LNCaP clone FGC (cell line): ENCODE results near the gene B4GAT1.

ENCODE experiments used
- DNase-seq: peaks from one replicate; pipeline ENCODE4 v3.0.0-alpha.2; 2011; ENCODE audit warnings: low read depth
- H3K4me3 ChIP-seq: 2 replicates; pipeline ENCODE4 v1.5.1; 2011; ENCODE audit warnings: mild to moderate bottlenecking, low read depth, low read length, control low read depth
- TF ChIP-seq, protein P1 (sequence below): IDR thresholded peaks from 2 replicates; pipeline ENCODE4 v1.5.1; 2012; ENCODE audit warnings: mild to moderate bottlenecking; ENCODE audit not compliant: control insufficient read depth, insufficient read depth; ENCODE audit errors: extremely low read depth

Gene B4GAT1

GRCh38 chr11:66365711-66366619, 18.5 kb upstream of the B4GAT1 start:
- H3K4me3 ChIP-seq, result no peak overlapping the region
- no peak for DNase-seq
- TF ChIP-seq, protein P1, sequence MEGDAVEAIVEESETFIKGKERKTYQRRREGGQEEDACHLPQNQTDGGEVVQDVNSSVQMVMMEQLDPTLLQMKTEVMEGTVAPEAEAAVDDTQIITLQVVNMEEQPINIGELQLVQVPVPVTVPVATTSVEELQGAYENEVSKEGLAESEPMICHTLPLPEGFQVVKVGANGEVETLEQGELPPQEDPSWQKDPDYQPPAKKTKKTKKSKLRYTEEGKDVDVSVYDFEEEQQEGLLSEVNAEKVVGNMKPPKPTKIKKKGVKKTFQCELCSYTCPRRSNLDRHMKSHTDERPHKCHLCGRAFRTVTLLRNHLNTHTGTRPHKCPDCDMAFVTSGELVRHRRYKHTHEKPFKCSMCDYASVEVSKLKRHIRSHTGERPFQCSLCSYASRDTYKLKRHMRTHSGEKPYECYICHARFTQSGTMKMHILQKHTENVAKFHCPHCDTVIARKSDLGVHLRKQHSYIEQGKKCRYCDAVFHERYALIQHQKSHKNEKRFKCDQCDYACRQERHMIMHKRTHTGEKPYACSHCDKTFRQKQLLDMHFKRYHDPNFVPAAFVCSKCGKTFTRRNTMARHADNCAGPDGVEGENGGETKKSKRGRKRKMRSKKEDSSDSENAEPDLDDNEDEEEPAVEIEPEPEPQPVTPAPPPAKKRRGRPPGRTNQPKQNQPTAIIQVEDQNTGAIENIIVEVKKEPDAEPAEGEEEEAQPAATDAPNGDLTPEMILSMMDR, result no peak

DNA sequence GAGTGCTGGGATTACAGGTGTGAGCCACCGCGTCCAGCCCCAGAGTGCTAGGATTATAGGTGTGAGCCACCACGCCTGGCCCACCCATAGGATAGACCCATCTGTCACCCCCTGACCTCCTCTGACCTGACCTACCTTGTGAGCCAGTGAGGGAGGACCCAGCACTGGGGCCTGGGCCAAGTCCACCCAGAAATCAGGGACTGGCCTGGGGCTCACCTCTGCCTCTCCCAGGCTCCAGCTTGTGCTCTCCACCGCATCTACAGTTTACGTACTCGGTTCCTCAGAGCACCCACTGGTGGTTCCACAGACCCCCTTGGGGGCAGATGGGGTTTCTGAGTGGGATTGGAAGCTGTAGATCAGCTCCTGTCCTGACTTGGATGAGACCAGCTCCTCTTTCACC, 17.7 kb upstream of the B4GAT1 start:
- TF ChIP-seq, protein P1, result no peak
- no peak overlapping the region for H3K4me3 ChIP-seq
- no peak for DNase-seq

- no peak overlapping the region for H3K4me3 ChIP-seq
- TF ChIP-seq, protein P1, result peak; percentile 78
- no peak for DNase-seq
Measured at GRCh38 chr11:66363805-66364535, 16.5 kb upstream of the B4GAT1 start.

DNA sequence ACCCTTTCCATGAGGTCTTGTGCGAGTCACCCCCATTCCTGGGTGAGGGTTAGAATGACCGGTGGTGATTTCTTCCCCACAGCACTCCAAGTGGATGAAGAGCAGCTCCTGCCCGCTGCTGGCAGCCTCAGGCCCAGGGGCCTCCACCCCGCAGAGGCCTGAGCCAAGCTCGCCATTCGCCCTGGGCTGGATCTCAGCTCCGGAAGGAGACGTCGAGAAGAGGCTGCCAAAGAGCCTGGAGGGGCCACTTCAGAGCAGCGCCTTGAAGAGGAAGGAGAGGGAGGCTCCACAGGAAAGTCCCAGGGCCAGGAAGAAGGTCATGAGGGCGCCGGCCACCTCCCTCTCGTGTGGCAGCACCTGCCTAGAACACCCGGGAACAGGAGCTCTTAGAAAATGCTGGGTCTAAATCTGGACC, 15.8 kb upstream of the B4GAT1 start:
- TF ChIP-seq, protein P1, result no peak
- no peak overlapping the region for H3K4me3 ChIP-seq
- no peak for DNase-seq

- H3K4me3 ChIP-seq, result no peak overlapping the region
- DNase-seq, result no peak
- TF ChIP-seq, protein P1, result no peak
Measured at GRCh38 chr11:66362481-66363147, 15.2 kb upstream of the B4GAT1 start.

DNA sequence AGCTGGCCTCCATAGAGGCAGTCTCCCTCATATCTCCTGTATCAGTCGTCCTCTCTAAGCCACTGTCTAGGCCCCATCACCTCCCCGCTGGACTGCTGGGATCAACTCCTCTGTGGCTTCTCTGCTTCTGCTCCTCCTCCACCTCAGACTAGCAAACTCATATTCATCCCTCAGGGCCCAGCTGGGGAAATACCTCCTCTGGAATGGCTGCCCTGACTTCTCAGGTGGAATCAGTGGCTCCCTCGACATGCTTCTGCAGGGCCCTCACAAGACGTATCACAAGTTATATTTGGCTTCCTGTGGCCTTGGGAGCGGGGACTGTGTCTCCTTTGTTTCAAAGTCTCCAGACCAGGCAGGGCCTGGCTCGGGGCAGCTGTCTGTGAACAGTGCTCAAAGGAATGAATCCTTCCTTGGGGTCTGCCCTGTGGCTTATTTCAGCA, 14.1 kb upstream of the B4GAT1 start:
- DNase-seq, result no peak
- H3K4me3 ChIP-seq, result no peak overlapping the region
- TF ChIP-seq, protein P1, result no peak
